GM19324 (cell line): ENCODE measurements around the gene KRT2.

ENCODE experiments used
- ATAC-seq: cut with Tn5 transposase; IDR thresholded peaks from one replicate; pipeline ENCODE4 v1.9.1; 2021; ENCODE audit warnings: mild to moderate bottlenecking, moderate library complexity; ENCODE audit not compliant: unreplicated experiment, low FRiP score

The KRT2 gene

DNA sequence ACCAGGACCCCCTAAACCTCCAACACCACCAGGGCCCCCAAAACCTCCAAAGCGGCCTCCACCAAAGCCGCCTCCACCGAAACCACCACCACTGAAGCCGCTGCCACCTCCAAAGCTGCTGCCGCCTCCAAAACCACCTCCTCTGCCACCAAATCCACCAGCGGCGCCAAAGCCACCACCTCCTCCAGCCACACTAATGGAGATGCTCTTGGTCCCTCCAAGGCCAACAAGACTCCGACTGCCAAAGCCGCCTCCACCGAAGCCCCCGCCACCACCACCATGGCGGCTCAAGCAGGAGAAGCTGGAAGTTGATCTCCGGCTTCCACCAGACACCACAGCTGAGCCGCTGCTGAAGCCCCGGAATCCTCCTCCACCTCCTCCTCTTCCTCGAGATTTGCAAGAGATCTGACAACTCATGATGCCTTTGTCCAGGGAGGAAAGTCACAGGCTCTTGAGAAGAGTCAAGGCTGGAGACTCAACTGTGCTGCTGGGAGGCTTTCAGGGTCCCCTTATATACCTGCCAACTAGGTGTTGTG, at the start of gene KRT2:
TSS of gene KRT2 (minus strand) at position 486 of the 536 bp plus-strand sequence. CDS start at position 417, 69 bp downstream.
- no peak for ATAC-seq

DNA sequence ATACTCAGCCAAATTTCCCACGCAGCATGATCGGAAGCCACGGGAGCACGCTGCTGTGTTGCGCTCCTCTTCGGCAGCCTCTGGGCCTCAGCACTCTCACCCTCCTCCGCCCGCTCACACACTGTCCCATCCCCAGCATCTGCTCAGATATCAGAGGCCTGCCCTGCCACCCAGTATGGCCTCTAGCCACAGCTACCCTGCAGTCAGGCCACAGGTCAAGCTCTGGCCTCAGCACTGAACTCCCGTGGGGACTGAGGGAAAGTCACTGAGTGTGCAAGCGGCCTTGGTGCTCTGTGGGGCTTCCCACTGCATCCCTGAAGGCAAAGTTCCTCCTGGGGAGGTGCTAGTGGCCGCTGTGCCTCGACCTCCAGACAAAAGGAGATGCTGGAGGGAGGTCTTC, 49.3 kb upstream of the KRT2 start:
- no peak for ATAC-seq

DNA sequence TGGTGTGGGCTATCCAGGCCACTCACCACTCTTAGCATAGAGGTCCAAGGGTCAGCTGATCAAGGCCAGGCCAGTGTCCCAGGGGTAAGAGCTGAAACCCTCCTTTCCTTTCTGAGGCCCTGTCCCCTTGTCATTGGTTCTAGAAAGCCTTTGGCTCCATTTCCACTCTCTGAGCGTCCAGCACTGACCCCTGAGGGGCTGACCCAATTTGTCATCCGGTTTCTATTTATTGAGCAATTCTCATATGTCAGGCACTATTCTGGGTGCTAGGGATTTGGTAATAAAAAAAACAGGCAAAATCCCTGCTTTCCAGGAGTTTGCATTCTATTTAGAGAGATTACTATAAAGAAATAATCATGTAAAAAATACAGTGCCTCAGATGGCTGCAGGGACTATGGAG, 47.9 kb upstream of the KRT2 start:
- no peak for ATAC-seq

DNA sequence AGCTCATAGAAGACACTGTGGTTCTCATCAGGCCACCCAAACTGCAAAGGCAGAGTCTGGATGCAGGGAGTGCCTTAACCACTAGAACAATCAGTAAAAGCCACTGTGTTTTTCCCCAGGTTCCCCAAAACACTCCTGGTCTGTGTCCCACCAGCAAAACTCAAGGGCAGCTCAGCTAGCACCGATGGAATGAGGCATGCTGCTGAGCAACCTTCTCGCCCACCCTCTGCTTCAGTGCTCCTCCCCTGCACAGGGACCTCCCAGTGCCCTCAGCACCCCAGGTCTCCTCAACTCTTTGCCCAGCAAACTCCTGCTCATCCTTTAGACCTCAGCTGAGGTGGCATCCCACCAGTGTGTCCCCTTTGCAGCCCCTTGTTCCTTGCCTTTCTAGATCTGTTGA, 47.4 kb upstream of the KRT2 start:
- no peak for ATAC-seq

DNA sequence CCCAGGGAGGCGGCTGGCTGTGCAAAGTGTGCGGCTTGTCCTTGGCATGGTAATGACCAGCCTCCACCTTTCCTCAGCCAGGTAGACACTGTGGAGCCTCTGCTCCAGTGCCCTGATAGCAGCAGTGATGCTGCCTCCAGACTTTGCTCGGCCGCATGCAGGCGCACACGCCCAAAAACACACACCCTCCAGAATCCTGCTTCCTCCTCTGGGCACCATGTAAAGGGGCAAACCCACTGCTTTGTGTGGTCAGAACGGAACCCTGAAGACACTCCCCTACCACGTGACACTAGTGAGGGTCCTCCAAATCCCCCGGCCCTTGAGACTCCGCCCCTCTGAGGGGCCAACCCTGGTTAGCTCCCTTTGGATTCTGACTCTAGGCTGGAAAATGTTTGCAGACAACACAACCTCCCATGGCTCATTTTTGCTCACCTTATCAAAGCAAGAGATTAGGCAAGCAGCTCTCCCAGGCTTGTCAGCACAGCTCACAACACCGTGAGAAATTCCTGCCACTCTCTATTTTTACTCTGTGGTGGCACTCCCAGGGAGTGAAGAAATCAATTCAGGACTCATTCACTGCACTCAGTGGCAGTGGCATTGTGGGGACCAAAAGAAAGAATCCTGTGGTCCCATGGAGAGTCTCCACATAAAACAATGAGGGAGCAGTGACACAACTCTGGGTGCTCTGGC, 46.8 kb upstream of the KRT2 start:
- ATAC-seq = no peak

DNA sequence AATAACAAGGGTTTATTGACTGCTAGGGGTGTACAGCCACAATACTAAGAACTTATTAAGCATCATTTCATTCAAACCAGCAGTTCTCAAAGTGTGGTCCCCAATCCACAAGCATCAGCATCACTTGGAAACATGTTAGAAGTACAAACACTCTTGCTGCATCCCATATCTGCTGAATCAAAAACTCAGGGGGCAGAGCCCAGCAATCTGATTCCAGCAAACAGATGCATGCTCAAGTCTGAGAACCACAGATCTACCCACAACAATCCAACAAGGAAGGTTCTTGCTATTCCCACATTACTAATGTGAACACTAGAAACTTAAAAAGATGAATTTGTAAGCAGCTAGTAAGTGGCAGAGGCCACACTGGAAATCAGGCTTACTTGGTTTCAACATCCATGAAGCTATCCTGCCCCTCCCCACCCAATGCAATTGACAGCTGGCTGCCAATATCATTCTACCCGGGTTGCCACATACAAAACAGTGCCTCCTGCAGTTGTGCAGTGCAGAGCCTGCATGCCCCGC, 45.1 kb upstream of the KRT2 start:
- ATAC-seq = no peak

DNA sequence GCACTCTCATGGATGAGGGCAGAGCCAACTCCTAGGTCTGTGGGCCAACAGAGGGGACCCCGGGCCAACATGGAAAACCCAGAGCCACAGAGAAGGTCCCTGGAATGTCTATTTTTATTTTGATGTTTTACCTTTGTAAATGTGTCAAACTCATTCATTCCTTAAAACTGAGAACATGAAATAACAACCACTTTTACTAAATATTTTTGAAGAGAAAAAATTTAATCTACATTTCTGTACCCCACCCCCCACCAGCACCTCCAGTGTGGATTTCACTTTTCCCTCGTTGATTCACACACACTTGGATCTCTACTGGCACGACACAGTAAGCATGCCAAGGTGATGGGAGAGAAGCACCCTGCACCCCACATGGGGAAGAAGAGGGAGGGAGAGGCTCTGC, 44.6 kb upstream of the KRT2 start:
- ATAC-seq = no peak

DNA sequence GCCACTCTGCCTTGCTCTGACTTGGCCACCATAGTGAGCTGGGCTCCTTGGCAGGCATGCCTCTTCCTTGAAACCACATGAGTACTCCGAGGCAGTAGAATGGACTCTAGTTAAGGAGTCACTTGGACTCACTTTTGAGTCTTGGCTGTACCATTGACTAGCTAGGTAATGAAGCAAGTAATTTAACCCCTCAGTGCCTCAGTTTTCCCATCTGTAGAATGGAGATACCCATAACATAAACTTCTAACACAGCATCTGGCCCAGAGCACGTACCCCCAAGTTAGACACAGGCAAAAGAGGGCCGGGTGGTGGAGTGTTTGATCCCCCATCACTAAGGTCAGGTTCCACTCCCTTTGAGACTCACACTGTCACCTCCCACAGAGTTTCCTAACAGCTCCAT, 43.0 kb upstream of the KRT2 start:
- no peak for ATAC-seq

DNA sequence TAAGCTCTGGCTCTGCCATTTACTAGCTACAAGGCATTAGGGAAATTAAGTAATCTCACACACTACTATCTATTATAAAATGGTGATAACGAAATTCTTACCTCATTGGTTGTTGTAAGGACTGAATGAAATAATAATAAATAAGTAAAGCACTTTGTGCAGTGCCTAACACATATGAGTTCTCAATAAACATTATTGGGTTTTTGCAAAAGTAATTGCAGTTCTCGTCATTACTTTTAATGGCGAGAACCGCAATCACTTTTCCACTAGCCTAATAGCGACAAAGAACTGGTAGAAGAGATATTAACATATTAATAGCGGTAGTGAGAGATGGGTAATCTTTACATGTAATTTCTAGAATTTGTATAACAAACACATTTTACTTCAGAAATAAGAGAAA, 42.1 kb upstream of the KRT2 start:
- no peak for ATAC-seq

DNA sequence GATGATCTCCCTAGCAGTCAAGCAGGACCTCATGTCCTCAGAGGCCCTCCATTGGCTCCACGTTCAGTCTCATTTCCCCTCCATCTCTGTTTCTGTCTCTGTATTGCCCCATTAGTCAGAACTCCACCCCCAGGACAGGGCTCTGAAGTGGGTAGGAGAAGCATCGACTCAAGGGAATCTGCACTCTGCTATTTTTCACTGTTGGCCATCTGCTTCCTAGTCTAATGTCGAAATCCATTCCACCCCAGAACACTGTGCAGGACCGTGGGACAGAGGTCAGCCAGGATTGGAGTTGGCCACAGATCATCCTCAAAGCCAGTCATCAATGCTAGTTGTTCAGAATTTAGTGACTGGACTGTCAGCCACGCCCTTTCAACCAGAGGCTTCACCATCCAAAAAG, 41.2 kb upstream of the KRT2 start:
- ATAC-seq = no peak

DNA sequence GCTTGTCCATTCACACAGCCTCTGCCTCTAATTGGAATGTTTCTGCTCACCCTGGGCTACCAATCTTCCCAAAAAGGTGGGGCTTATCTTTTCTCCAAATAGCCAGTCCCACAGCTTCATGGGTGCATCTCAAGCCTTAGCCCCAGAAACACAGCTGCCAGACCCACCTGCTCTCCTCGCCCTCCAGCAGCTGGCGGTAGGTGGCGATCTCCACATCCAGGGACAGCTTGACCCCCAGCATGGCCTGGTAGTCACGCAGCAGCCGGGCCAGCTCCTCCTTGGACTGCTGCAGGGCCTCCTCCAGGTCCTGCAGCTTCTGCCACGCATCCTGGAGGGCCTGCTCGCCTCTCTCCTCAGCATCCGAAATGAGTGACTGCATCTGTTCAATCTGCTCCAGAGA, 40.2 kb upstream of the KRT2 start:
- ATAC-seq = no peak

DNA sequence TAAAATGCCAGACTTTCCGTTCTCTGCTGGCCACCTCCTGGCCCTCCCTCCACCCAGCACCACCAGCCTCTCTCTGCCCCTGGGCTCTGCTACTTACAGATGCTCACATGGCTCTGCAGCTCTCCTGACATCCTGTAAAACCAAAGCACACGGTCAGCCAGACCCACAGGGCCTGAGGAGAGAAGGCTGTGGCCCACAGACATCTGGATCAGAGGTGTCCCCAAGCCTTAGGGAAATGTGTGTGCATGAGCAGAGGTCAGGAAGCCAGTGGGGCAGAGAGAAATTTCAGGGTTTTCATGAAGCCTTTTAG, 39.8 kb upstream of the KRT2 start:
- ATAC-seq = no peak

DNA sequence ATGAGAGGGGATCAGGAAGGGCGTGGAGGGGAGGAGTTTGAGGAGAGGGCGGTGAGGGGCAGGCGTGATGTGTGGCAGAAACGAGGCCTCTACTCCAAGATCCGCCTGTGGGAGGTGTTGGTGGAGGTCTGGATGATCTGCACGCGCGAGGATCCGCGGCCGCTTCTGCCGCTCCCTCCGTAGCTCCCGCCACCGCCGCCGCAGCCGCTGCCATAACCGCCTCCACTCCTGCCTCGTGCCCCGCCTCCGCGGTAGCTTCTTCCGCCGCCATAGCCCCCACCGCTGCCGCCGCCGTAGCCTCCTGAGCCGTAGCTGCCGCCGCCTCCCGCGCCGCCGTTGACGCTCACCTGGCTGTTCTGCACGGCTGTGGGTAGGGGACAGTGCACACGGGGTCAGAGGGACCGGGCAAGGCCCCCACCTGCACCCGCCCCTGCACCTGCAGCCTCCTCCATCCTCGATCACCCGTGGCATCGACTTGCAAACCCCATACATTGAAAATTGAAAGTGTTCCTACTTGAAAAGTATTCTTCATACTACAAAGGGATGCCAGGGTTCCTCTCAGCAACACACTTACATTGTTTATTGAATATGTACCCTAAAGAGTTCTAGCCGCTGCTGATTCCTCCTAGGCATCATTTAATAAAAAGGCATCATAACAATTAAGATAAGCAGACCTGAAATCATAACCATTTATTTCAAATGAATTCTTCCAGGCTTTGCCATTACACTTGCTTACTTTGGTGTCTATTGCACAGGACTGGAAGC, 39.2 kb upstream of the KRT2 start:
- ATAC-seq = no peak

DNA sequence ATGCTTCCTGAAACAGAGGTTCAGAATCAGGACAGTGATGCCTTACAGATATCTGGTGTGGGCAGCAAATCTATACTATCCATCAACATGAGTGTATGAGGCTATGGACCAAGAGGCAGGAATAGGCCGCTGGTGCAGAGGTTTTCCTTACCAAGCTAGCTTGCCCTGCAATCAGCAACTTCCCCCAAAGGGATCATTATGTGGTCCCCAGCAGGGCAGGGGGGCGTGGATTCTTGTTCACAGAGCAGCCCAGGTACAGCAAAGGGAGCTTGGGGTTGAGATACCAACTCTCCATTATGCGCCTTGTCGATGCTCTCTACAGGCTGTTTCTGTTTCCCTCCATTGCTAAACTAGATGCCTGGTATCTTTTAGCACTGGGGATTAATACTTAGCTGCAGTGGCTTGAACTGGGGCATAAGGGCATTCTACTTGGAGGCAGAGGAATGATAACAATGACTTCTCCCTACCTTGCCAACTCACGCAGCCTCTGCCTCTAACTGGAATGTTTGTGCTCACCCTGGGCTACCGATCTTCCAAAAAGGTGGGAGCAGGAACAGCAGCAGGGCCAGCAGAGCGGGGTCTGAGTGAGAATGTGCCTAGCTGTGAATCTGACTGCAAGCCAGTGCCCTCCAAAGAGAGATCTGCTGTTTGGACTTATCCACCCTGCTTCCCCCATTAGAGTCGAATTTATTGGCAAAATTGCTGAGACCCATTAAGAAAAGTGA, 38.5 kb upstream of the KRT2 start:
- no peak for ATAC-seq

DNA sequence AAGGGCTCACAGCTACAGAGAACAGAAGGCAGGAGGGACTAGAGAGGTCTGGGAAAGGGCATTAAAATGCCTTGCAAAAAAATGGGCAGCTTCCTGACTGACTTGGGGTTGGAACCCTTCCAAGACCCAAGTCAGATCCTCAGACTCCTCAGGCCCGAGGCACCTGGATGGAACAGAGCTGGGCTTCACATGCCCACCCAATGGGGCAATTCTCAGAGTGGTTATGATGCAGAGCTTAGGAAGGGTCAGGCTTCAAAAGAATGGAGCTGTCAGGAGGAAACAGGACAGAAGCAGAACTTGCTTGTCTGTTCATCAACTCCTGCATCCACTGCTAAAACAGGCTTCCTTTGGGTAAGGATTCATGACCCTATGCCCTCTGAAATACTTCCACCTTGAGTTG, 37.9 kb upstream of the KRT2 start:
- ATAC-seq = no peak

DNA sequence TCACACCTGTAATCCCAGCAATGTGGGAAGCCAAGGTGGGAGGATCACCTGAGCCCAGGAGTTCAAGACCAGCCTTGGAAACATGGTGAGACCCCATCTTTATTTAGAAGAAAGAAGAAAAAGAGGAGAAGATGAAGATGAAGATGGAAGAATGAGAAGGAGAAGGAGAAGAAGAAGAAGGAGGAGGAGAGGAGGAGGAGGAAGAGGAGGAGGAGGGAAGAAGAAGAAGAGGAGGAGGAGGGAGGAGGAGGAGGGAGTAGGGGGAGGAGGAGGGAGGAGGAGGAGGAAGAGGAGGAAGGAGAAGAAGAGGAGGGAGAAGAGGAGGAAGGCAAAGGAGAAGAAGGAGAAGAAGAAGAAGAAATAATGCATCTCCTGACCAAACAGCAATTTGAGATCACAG, 37.2 kb upstream of the KRT2 start:
- ATAC-seq = no peak

DNA sequence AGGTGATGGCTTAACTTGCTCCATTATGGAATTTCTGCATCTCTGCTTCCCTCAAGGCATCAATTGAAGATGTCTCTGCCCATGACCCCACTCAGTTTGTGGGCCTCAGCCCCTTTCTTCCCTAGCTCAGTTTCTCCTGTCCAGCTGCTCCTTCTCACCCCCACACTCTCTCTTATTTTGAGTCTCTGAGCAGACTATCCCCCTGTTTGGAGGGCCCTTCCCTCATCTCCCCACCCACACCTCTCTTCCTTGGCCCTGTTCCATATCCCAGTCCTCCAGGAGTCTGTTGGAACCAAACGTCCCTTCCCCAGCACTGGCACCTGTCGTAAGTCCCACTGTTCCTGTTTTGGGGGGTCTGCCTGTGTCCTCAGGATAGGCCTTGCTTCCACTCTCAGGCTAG, 36.5 kb upstream of the KRT2 start:
- no peak for ATAC-seq

DNA sequence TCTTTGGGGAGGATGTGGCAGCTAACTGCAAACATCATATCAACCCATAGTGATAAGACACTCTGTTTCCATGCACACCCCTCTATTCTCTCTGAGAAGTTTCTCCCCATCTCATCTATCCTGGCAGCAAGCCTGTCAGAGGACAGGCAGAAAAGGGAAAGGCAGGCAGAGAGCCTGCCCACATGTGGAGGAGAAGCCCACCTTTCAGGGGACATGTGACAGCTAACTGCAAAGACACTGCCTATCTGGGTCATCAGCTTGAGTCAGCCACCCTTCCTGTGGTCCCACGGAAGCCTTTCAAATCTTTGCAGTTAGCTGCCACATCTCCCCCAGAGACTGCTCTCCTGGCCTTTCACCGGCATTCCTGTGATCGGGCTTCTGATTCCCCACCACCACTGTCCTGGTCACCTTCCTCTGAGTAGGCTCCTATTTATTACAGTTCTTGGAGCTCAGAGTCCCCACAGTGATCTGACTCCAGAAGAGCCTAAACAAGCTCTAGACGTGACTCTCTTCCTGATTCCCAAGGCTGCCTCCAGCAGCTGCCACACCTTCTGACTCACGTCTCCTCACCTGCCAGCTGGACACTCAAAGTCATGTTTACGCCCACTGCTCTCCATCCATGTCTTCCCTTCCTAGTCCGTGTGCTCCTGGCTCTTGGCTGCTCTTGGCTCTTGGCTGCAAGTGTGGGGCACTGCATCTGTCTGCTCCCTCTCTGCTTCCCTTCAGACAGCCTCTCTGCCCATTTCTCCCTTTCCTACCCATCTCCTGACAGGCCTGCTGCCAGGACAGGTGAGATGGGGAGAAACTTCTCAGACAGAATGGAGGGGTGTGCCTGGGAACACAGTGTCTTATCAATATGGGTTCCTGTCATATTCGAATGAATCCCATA, 35.7 kb upstream of the KRT2 start:
- ATAC-seq = no peak

DNA sequence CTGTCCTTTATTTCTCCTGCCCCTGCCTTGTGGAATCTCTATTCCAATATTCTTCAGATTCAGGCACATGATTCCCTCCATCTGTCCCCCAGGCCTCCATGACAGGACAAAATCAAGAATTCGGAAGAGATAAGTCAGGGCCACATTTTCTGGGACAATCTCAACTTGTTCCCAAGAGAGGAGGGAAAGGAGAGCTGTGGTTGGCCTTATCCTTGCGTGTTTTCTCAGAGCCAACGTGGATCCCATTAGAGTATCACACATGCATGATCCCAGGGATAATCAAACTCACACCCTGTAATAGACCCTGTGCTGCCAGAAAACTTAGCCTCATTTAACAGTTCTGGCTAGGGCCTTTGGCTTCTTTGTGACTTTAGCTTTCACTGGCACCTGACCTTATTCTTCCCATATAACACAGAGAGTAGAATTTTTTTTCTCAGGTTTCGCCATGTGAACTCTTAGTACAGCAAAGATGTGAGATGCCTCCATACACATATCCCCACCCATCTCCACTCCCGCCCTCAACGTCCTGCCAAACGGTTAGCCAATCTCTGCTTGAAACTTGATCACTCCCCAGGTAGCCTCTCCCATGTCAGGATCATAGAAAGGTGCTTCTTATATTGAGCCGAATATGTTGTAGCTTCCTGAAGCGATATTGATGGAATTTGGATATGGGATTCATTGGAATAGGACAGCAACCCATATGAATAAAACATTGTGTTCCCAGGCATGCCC, 34.9 kb upstream of the KRT2 start:
- no peak for ATAC-seq

DNA sequence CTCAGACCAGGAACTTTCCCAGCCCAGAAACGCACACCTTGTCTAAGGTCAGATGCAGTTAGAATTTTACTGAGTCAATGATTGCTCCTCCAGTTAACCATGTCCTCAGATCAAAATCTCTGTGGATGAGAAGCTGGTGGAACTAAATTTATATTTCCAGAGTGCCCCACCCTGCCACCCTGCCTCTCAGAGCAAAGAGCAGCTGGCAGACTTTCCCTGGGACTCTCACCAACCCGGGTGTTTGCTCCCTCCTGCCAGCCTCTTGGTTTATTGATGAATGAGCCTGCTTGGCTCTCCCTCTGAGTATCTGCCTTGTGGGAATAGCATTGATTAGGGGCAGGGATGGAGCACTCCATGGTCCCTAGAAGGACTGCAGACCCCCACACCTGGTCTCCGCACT, 34.1 kb upstream of the KRT2 start:
- no peak for ATAC-seq
